Stimulated activated CD8-positive, alpha-beta memory T cell treated with anti-CD3 and anti-CD28 coated beads, Interleukin-12 subunit alpha, Interleukin-12 subunit beta, amount 100 ng/mL, for 24 hours (primary cell): ENCODE results near the gene OR2D3.
"Not testable (repeated sequence)": the region's sequence is repeated elsewhere in the genome, so short reads cannot be mapped to it uniquely, and the experiment has no call there.

Source experiments
- DNase-seq: peaks from one replicate; pipeline ENCODE4 v3.0.0-alpha.2; 2020; ENCODE audit errors: extremely low read depth

Gene OR2D3

GRCh38 chr11:6928916-6929315 lies 8.1 kb downstream of the OR2D3 start:
- no peak for DNase-seq

GRCh38 chr11:6931146-6931713 lies 10.4 kb downstream of the OR2D3 start:
- DNase-seq = no peak

GRCh38 chr11:6932145-6932544 lies 11.3 kb downstream of the OR2D3 start:
- DNase-seq = no peak

GRCh38 chr11:6941970-6942369 lies 21.2 kb downstream of the OR2D3 start:
- no peak for DNase-seq

- DNase-seq = no peak
These were observed 22.3 kb downstream of the OR2D3 start for GRCh38 chr11:6943131-6943530.

- not testable (repeated sequence) for DNase-seq
These were observed 33.4 kb downstream of the OR2D3 start for GRCh38 chr11:6954248-6954647.

GRCh38 chr11:6962141-6962540 lies 41.3 kb downstream of the OR2D3 start:
- no peak for DNase-seq

GRCh38 chr11:6962673-6963072 lies 41.9 kb downstream of the OR2D3 start:
- no peak for DNase-seq

GRCh38 chr11:6968816-6969215 lies 48.0 kb downstream of the OR2D3 start:
- DNase-seq = no peak

GRCh38 chr11:6969854-6970253 lies 49.1 kb downstream of the OR2D3 start:
- not testable (repeated sequence) for DNase-seq
